B cell (primary cell): ENCODE data around the gene FAF1. TPM values are rescaled to one million over a fixed set of nuclear protein-coding genes. Genes with fewer than 3 reads are reported as not detected.

Experiments
- ATAC-seq: fragments of 200-7000 bp; cut with Tn5 transposase; one replicate; pipeline ENCODE4 v1.10.0; 2021; ENCODE audit warnings: low read depth, mild to moderate bottlenecking, moderate number of reproducible peaks, moderate library complexity
- CTCF ChIA-PET: fragments of 350-600 bp; sonication (Branson Sonifier 250); formaldehyde crosslinking; loops from one replicate; lab custom pipeline; 2021; ENCODE audit warnings: antibody characterized with exemption, inconsistent platforms; lab: Charles Lee
- POLR2A ChIA-PET: fragments of 350-600 bp; sonication (Branson Sonifier 250); formaldehyde crosslinking; loops from one replicate; lab custom pipeline; 2021; ENCODE audit warnings: antibody characterized with exemption; lab: Charles Lee
- DNase-seq: peaks from one replicate; pipeline ENCODE4 v3.0.0; 2013
- H2AFZ ChIP-seq: 2 replicates; pipeline ENCODE4 v1.6.1; 2012; ENCODE audit warnings: mild to moderate bottlenecking, low read depth, low read length; ENCODE audit not compliant: insufficient read depth, poor library complexity, severe bottlenecking
- H3K27ac ChIP-seq, 2 donors: 1 replicate in 1 of 2; 2 replicates in 1 of 2; pipeline ENCODE4 v1.5.1; 2012 to 2013; ENCODE audit warnings: low read length in 2 of 2, mild to moderate bottlenecking in 2 of 2, moderate library complexity in 1 of 2
- H3K27me3 ChIP-seq, 4 experiments: fragments of 200-600 bp in 1 of 4; sonication (generic) in 1 of 4; replicated peaks in 1 of 4; 1 replicate in 2 of 4; 2 replicates in 2 of 4; pipeline versions ENCODE4 v1.6.1 to v1.7.0; 2013 to 2016; ENCODE audit warnings: low read length in 3 of 4, mild to moderate bottlenecking in 2 of 4, mixed read lengths in 1 of 4, moderate library complexity in 1 of 4; ENCODE audit not compliant: insufficient read depth in 4 of 4, control insufficient read depth in 3 of 4; ENCODE audit errors: control extremely low read depth in 1 of 4
- H3K36me3 ChIP-seq, 2 experiments: replicated peaks in 1 of 2; 1 replicate in 1 of 2; 2 replicates in 1 of 2; pipeline versions ENCODE4 v1.6.1 to v1.7.1; 2013; ENCODE audit warnings: low read length in 1 of 2; ENCODE audit not compliant: insufficient read depth in 2 of 2, control insufficient read depth in 1 of 2; ENCODE audit errors: control extremely low read depth in 1 of 2, extremely low read depth in 1 of 2
- H3K4me1 ChIP-seq, 2 donors: fragments of 200-600 bp in 1 of 2; sonication (generic) in 1 of 2; 1 replicate in 1 of 2; 2 replicates in 1 of 2; pipeline versions ENCODE4 v1.5.1 to v1.6.1; 2013 to 2017; ENCODE audit warnings: low read length in 2 of 2; ENCODE audit not compliant: control insufficient read depth in 2 of 2, insufficient read depth in 2 of 2
- H3K4me2 ChIP-seq: replicated peaks from 2 replicates; pipeline ENCODE3; 2012; ENCODE audit warnings: mild to moderate bottlenecking, low read depth, low read length; ENCODE audit not compliant: poor library complexity, severe bottlenecking
- H3K4me3 ChIP-seq, 5 experiments: fragments of 200-600 bp in 1 of 5; sonication (generic) in 1 of 5; 1 replicate in 3 of 5; 2 replicates in 2 of 5; pipeline versions ENCODE4 v1.5.1 to v1.7.0; 2011 to 2016; ENCODE audit warnings: low read length in 4 of 5, mild to moderate bottlenecking in 4 of 5, low read depth in 2 of 5, control low read depth in 1 of 5, moderate library complexity in 1 of 5; ENCODE audit not compliant: insufficient read depth in 1 of 5; ENCODE audit errors: control extremely low read depth in 1 of 5, extremely low read depth in 1 of 5
- H3K79me2 ChIP-seq: fragments of 200-600 bp; sonication (generic); one replicate; pipeline ENCODE4 v1.6.0; 2016; ENCODE audit warnings: low read length; ENCODE audit not compliant: control insufficient read depth, insufficient read depth
- H3K9ac ChIP-seq: fragments of 200-600 bp; sonication (generic); 2 replicates; pipeline ENCODE4 v1.6.1; 2017; ENCODE audit warnings: mild to moderate bottlenecking, low read length, moderate library complexity
- H3K9me3 ChIP-seq, 3 donors: one replicate each; pipeline versions ENCODE4 v1.6.1 to v1.7.1; 2013; ENCODE audit warnings: low read length in 2 of 3; ENCODE audit not compliant: control insufficient read depth in 2 of 3, insufficient read depth in 1 of 3; ENCODE audit errors: control extremely low read depth in 1 of 3
- H4K20me1 ChIP-seq: 2 replicates; pipeline ENCODE4 v1.6.0; 2012; ENCODE audit warnings: mild to moderate bottlenecking, low read length; ENCODE audit not compliant: insufficient read depth, control insufficient read depth, poor library complexity, severe bottlenecking
- H3K27ac Mint-ChIP-seq: one replicate; pipeline ENCODE4 v1.8.0; 2021; ENCODE audit warnings: mixed read lengths
- H3K27me3 Mint-ChIP-seq: one replicate; pipeline ENCODE4 v1.8.0; 2021; ENCODE audit warnings: mixed read lengths
- H3K4me1 Mint-ChIP-seq: one replicate; pipeline ENCODE4 v1.8.0; 2021; ENCODE audit warnings: mixed read lengths
- H3K4me3 Mint-ChIP-seq: one replicate; pipeline ENCODE4 v1.8.0; 2021; ENCODE audit warnings: mixed read lengths
- H3K9me3 Mint-ChIP-seq: one replicate; pipeline ENCODE4 v1.8.0; 2022; ENCODE audit warnings: mixed read lengths; ENCODE audit not compliant: insufficient read depth
- CTCF ChIP-seq: fragments of 200-600 bp; IDR thresholded peaks from one replicate; pipeline ENCODE4 v1.8.0; 2022; ENCODE audit warnings: antibody characterized with exemption, mild to moderate bottlenecking
- EZH2 ChIP-seq: IDR thresholded peaks from 2 replicates; pipeline ENCODE4 v1.6.1; 2012; ENCODE audit warnings: borderline replicate concordance, low read depth, mild to moderate bottlenecking, moderate library complexity, low read length; ENCODE audit not compliant: insufficient read depth, poor library complexity, severe bottlenecking
- WGBS: methylation state at CpG from one replicate; pipeline ENCODE4 v1.1.5; 2013; ENCODE audit warnings: missing lambda C conversion rate; ENCODE audit not compliant: insufficient coverage; 5-methylcytosine and 5-hydroxymethylcytosine counted together
- intact Hi-C: fragments of 100-400 bp; cut with micrococcal nuclease; formaldehyde crosslinking; loops from one replicate; pipeline ENCODE4 v1.10.0; 2022
- polyA plus RNA-seq: library from polyadenylated mRNA; depleted of rRNA; stranded (reverse); fragments of >200 nt; gene quantifications from 2 replicates; pipeline ENCODE4 v1.2.3, GENCODE V29; 2012
- total RNA-seq, 2 donors: library from RNA; stranded (reverse); fragments of 120-200 nt in 1 of 2; gene quantifications; 1 replicate in 1 of 2; 2 replicates in 1 of 2; pipeline versions ENCODE4 v1.2.3 to v1.2.4, GENCODE V29; 2013 to 2022

FAF1 gene
- total and polyA plus RNA-seq, 2 donors (not counting 1 experiment from before 2014, with no cell fraction given), result 10.1 to 58.4 TPM

GRCh38 chr1:50454911-50455310 is 505.2 kb downstream of the FAF1 start:
- no peak overlapping the region for H3K4me3 Mint-ChIP-seq
- ATAC-seq (no peak), DNase-seq (no peak)
- H3K79me2 ChIP-seq, result no peaks in the 10 kb centered on the region
- H2AFZ ChIP-seq, result no peak overlapping the region
- H3K9me3 ChIP-seq, result no peaks in the 10 kb centered on the region
- no peaks in the 10 kb centered on the region for H3K27me3 ChIP-seq
- TF ChIP-seq CTCF, result no peak
- no peak for TF ChIP-seq EZH2
- 100% methylated on average over 1 of the region's 1 CpG for WGBS
- ChIA-PET CTCF (no interaction called here), POLR2A (no interaction called here)
- H3K4me2 ChIP-seq, result no peak overlapping the region
- H3K27ac Mint-ChIP-seq, result no peak overlapping the region
- no peak overlapping the region for H3K4me3 ChIP-seq
- H3K36me3 ChIP-seq, result no peaks in the 10 kb centered on the region
- H3K27me3 Mint-ChIP-seq, result no peaks in the 10 kb centered on the region
- intact Hi-C loops, result no loop called here
- no peaks in the 10 kb centered on the region for H4K20me1 ChIP-seq
- no peak overlapping the region for H3K9ac ChIP-seq
- no peaks in the 10 kb centered on the region for H3K4me1 ChIP-seq
- H3K9me3 Mint-ChIP-seq, result no peaks in the 10 kb centered on the region
- H3K4me1 Mint-ChIP-seq, result no peaks in the 10 kb centered on the region
- H3K27ac ChIP-seq, result no peak overlapping the region

DNA sequence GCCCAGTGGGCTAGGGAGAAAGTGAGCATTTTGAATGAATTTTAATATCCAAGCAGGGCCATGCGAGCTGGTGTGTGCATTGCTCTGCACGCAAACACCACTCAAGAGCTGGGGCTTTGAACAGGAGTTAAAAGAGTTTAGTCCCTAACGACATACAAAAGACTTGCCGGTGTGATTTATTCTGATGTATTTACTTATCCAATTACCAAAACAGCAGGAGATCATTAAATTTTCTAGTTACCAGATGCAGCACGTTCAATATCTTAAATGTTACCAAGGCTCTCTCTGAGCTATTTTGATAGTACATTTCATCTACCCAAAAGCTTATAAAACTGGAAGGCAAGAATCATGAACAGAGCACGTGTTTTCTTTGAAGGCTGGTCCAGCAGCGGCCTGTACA is 506.8 kb downstream of the FAF1 start:
- ChIA-PET POLR2A (no interaction called here), CTCF (interaction anchor here (1.1 kb wide), 1 partner anchor 11 kb away, joined by 3 read pairs; no protein-coding TSS in a partner anchor)
- H3K9ac ChIP-seq, result no peak overlapping the region
- no peaks in the 10 kb centered on the region for H3K36me3 ChIP-seq
- 98% methylated on average over 4 of the region's 7 CpGs for WGBS
- H2AFZ ChIP-seq, result no peak overlapping the region
- no peaks in the 10 kb centered on the region for H3K27me3 ChIP-seq
- DNase-seq (no peak), ATAC-seq (no peak)
- no peaks in the 10 kb centered on the region for H3K9me3 Mint-ChIP-seq
- no peaks in the 10 kb centered on the region for H3K4me1 Mint-ChIP-seq
- TF ChIP-seq CTCF, result no peak
- TF ChIP-seq EZH2, result no peak
- no peak overlapping the region for H3K27ac ChIP-seq
- no peaks in the 10 kb centered on the region for H3K4me1 ChIP-seq
- no peak overlapping the region for H3K4me3 Mint-ChIP-seq
- intact Hi-C loops, result no loop called here
- no peaks in the 10 kb centered on the region for H3K9me3 ChIP-seq
- H3K4me3 ChIP-seq, result no peak overlapping the region
- no peaks in the 10 kb centered on the region for H3K79me2 ChIP-seq
- no peak overlapping the region for H3K4me2 ChIP-seq
- no peaks in the 10 kb centered on the region for H3K27me3 Mint-ChIP-seq
- H3K27ac Mint-ChIP-seq, result no peak overlapping the region
- H4K20me1 ChIP-seq, result no peaks in the 10 kb centered on the region
